Measurements from ENCODE around the gene TBPL2.

TBPL2 gene

DNA sequence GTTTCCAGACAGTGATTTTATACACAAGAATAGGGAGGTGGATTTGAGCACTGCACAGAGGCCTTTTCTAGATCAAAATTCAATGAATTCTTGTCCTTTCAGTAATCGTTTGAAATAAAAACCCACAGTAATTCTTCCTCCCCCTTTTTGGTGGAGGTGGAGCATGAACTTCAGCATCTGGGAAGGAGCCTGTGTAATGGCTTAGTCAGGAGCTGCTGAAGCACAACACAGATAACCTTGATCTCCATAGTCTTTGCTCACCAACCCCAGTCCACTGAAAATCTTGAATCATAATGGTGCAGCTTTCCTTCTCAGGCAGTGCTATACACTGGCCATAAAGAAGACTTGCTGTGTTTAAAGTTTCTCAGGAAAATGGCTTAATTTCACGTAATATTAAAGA, 6.4 kb upstream of the TBPL2 start:
- H3K27ac ChIP-seq: no peak overlapping the region
- H3K4me3 ChIP-seq: no peak overlapping the region
- no peaks in the 10 kb centered on the region for H3K9me3 ChIP-seq
- H3K27me3 ChIP-seq: no peaks in the 10 kb centered on the region
- peaks cover 20% of the 10 kb centered on the region for H3K4me1 ChIP-seq
- no peaks in the 10 kb centered on the region for H3K36me3 ChIP-seq
- no peak overlapping the region for H3K4me2 ChIP-seq
- H4K20me1 ChIP-seq: no peaks in the 10 kb centered on the region
- no peak for TF ChIP-seq Cebpa-rat (IDR thresholded peaks at IDR 0.05)
- H3K9ac ChIP-seq: no peak overlapping the region

DNA sequence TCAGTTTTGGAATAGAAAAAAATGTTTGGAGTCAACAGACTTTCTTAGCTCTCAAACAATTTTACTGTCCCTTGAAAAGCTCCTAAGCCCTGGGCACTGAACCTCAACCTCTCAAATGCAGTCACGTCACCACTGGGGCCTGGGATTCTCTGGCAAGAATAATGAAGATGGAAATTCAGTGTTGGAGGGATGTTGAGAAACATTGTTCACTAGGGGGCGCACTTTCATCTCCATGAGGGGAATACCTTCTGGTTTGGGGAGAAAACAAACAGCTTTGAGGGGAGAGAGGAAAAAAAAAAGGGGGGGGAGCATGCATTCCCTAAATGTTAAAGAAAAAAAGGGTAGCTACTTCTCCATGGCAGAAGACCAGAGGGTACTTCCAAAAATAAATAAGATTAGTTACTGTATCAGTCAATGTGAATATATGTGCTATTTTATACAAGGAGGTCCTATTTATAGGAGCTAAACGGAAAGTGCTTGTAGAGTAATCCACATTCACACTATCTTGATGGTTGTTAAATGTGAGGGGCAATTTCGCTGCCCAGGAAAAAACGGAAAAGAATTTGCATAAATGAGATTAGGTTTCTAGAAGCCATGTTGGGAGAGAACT, 5.8 kb upstream of the TBPL2 start:
- Histone ChIP-seq H3K4me1 (peaks cover 14% of the 10 kb centered on the region), H3K36me3 (no peaks in the 10 kb centered on the region), H3K4me3 (no peak overlapping the region), H3K9me3 (no peaks in the 10 kb centered on the region), H3K9ac (no peak overlapping the region), H3K4me2 (no peak overlapping the region), H3K27me3 (no peaks in the 10 kb centered on the region), H4K20me1 (no peaks in the 10 kb centered on the region), H3K27ac (no peak overlapping the region)
- no peak for TF ChIP-seq Cebpa-rat (IDR thresholded peaks at IDR 0.05)

DNA sequence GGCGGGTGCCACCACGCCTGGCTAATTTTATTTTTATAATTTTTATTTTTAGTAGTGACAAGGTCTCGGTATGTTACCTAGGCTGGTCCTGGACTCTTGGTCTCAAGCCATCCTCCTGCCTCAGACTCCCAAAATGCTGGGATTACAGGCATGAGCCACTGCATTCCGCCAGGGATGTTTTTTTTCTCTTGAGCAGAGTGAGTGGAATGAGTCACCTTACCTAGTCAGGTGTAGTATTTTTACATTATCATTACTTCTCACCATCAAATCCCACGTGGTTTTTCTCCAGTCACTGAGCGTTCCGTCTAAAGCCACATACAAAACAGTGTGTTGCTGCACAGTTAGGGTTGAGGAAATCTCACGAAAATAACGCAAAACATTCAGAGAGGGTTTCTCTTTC, 870 bp upstream of the TBPL2 start:
- Histone ChIP-seq H3K9me3 (no peaks in the 10 kb centered on the region), H3K4me3 (no peak overlapping the region), H3K27ac (no peak overlapping the region), H3K27me3 (no peaks in the 10 kb centered on the region), H3K4me1 (no peaks in the 10 kb centered on the region), H3K9ac (no peak overlapping the region), H3K36me3 (no peaks in the 10 kb centered on the region), H3K4me2 (no peak overlapping the region), H4K20me1 (no peaks in the 10 kb centered on the region)
- TF ChIP-seq Cebpa-rat (IDR thresholded peaks at IDR 0.05): no peak

DNA sequence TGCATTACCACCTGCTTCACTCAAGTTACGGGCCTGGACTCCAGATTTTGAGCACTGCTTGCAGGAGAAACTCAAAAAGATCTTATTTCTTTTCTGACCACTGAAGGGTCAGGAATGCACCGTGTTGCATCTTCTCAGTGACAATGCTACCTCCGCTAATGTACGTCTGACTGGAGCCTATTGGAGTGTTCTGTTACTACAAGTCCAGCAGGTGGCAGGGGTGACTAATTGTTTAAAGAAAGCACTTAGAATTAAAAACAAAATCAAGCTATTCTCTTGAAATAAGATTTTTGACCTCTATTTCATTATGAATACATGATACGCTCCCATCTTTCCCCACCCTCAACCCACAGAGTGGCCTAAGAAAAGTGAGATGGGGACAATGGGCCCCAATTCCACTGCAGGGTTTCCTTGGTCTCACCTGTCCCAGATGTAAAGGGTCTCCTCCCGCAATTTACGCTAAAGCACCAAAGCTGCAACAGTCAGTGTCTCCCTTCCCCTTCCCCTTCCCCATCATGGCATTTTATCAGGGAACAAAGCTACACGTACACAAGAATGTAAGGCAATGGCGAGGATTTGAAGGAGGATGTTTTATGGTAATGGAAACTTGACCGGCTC, 2.2 kb downstream of the TBPL2 start:
- H3K27me3 ChIP-seq: no peaks in the 10 kb centered on the region
- H3K9me3 ChIP-seq: no peaks in the 10 kb centered on the region
- TF ChIP-seq Cebpa-rat (IDR thresholded peaks at IDR 0.05): no peak
- no peak overlapping the region for H3K27ac ChIP-seq
- H3K4me1 ChIP-seq: peaks cover 9% of the 10 kb centered on the region
- no peaks in the 10 kb centered on the region for H4K20me1 ChIP-seq
- no peak overlapping the region for H3K9ac ChIP-seq
- H3K4me3 ChIP-seq: no peak overlapping the region
- no peaks in the 10 kb centered on the region for H3K36me3 ChIP-seq
- no peak overlapping the region for H3K4me2 ChIP-seq

DNA sequence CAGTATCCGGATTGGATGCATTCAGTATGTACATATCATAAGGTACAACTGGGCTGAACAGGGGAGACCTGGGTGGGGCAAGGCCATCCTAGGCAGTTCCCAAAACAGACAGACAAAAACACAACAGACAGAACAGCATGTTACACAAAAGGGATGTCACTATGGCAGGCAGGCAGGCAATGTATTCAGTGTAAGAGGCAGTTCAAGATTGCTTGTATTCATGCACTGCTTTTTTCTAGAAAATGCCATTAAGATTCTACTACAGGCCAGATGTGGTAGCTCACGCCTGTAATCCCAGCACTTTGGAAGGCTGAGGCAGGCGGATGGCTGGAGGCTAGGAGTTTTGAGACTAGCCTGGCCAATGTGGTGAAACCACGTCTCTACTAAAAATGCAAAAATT, 3.5 kb downstream of the TBPL2 start:
- H4K20me1 ChIP-seq: no peaks in the 10 kb centered on the region
- H3K27ac ChIP-seq: no peak overlapping the region
- H3K4me3 ChIP-seq: no peak overlapping the region
- H3K9me3 ChIP-seq: no peaks in the 10 kb centered on the region
- no peak overlapping the region for H3K4me2 ChIP-seq
- no peaks in the 10 kb centered on the region for H3K27me3 ChIP-seq
- TF ChIP-seq Cebpa-rat (IDR thresholded peaks at IDR 0.05): no peak
- no peak overlapping the region for H3K9ac ChIP-seq
- H3K36me3 ChIP-seq: no peaks in the 10 kb centered on the region
- peaks cover 9% of the 10 kb centered on the region for H3K4me1 ChIP-seq

DNA sequence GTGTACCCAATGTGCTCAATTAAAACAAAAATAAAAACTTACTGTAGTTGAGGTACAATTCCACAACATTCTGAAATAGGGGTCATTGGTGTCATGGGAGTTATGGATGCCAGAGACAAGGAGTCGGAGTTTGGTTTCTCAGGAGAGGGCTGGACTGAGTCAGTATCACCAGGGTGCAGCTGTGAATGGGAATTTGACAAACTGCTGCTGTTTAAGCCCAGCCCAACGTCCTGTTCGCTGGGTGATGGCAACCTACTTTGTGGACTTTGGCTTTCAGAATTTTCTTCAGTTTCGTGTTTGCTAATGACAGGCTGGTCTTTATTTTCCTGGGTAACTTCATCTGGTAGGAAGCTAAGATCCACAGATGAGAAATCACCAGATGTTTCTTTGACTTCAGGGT, 3.9 kb downstream of the TBPL2 start:
- H3K9ac ChIP-seq: no peak overlapping the region
- H3K27me3 ChIP-seq: no peaks in the 10 kb centered on the region
- no peak overlapping the region for H3K4me3 ChIP-seq
- H3K4me1 ChIP-seq: peaks cover 9% of the 10 kb centered on the region
- no peaks in the 10 kb centered on the region for H3K36me3 ChIP-seq
- no peak overlapping the region for H3K27ac ChIP-seq
- no peaks in the 10 kb centered on the region for H4K20me1 ChIP-seq
- TF ChIP-seq Cebpa-rat (IDR thresholded peaks at IDR 0.05): no peak
- no peak overlapping the region for H3K4me2 ChIP-seq
- H3K9me3 ChIP-seq: no peaks in the 10 kb centered on the region

DNA sequence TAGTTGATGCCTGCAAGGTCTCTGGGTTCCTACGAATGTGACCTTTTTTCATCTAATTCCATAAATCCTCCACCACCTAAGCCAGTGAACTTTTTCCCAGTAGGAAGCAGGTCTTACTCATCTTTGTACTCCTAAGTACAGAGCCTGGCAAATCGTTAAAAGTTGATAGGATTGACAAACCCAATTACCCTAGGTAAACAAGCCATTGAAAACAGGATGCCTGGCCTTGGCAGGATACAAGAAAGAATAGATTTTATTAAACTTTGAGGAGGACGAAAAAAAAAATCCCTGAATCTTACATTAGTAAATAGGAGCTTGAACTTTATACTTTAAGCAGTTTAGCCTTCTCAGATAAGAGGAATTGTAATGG, 5.6 kb downstream of the TBPL2 start:
- Histone ChIP-seq H3K9ac (no peak overlapping the region), H3K36me3 (no peaks in the 10 kb centered on the region), H3K4me3 (no peak overlapping the region), H3K9me3 (no peaks in the 10 kb centered on the region), H3K4me2 (no peak overlapping the region), H3K4me1 (peaks cover 9% of the 10 kb centered on the region), H3K27me3 (no peaks in the 10 kb centered on the region), H3K27ac (no peak overlapping the region), H4K20me1 (no peaks in the 10 kb centered on the region)
- TF ChIP-seq Cebpa-rat (IDR thresholded peaks at IDR 0.05): no peak

DNA sequence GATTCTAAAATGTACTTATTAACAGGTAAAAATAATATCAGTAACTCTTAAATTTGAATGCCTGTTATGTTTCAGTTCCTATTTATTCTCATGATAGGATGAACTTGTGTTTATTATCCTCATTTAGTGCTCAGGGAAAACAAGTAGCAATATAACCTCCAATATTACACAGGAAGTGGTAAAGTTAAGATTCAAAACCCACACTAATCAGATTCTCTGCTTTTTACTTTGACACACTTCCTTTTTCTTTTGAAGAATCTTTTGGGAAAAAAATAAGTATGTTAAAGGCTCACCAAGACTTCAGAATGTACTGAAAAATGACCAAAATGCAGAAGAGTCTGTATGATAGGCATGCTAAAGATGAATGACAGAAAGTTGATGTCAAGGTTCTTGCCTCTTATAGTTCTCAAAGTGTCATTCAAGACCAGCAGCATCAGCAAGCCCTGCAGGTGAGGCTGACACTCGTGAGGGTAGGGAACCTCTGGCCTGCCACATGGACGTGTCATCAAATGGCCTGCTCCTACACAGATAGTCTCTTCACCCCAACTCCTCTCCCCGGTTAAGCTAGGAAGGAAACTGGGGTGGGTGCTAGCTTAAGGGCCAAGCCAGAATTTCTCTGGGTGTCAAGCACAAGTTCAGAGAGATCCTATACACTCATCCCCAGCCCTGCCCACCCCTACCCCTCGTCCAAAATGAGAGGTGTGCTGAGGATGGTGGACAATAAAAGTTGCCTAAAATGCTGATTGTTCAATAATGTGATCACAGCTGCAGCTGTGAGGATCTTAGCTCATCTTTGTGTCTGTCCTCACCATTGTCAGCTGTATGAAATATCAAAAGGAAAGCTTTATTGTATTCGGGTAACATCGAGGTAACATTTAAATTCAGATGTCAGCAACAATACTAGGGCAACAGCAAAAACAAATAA, 6.3 kb downstream of the TBPL2 start:
- TF ChIP-seq Cebpa-rat (IDR thresholded peaks at IDR 0.05): no peak
- H3K4me2 ChIP-seq: peak overlapping the region; percentile 33

DNA sequence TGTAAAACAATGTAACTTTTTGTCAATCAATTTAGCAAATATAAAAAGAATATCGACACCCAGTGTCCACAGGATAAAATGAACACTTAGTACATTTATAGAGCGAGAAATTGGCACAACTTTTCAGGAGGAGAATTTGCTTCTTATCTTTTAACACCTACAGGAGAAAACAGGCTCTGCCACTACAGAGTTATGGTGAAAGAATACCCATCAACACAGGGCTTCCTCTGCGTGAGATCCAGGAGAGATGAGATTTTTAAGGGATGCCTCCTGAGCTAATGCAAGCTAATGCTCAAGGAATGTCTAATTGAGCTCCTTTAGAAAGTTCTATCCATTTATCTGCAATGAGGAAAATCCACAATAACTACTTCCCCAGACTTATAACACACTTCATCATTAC, 7.8 kb downstream of the TBPL2 start:
- Histone ChIP-seq H3K9me3 (no peaks in the 10 kb centered on the region), H3K4me3 (no peak overlapping the region), H3K9ac (no peak overlapping the region), H3K4me1 (peaks cover 9% of the 10 kb centered on the region), H3K4me2 (no peak overlapping the region), H3K27me3 (no peaks in the 10 kb centered on the region), H3K27ac (no peak overlapping the region), H3K36me3 (no peaks in the 10 kb centered on the region), H4K20me1 (no peaks in the 10 kb centered on the region)
- TF ChIP-seq Cebpa-rat (IDR thresholded peaks at IDR 0.05): no peak

More for the DNA sequence above, 6.3 kb downstream of the TBPL2 start:
- Histone ChIP-seq H3K36me3 (no peaks in the 10 kb centered on the region), H3K27ac (no peak overlapping the region), H4K20me1 (no peaks in the 10 kb centered on the region), H3K9ac (no peak overlapping the region), H3K27me3 (no peaks in the 10 kb centered on the region), H3K4me1 (peaks cover 9% of the 10 kb centered on the region), H3K4me3 (no peak overlapping the region), H3K9me3 (no peaks in the 10 kb centered on the region)

DNA sequence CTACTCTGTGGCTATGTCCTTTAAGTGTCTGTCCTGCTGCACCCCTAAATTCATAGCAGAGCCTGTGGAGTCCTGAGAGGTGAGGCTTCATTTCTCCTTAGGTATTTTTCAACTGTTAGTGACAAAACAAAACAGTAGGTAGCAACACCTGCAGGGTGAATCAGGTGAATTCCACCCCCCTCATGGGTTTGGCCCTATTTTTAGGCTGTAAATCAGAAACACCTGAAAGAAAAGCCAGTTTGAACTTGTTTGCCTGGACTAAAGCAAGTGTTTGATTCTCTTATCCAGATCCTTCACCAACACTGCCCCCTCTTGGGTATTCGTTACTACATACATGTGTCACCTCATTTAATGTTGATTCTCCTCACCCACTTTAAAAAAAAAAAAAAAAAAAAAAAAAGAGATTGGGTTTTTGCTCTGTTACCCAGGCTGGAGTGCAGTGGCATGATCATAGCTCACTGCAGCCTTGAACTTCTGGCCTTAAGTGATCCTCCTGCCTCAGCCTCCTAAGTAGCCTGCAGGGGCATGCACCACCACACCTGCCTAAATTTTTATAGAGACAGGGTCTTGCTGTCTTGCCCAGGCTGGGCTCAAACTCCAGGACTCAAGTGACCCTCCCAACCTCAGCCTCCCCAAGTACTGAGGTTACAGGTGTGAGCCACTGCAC, 10.3 kb downstream of the TBPL2 start:
- H3K9me3 ChIP-seq: no peaks in the 10 kb centered on the region
- no peak overlapping the region for H3K4me2 ChIP-seq
- H3K4me1 ChIP-seq: peaks cover 9% of the 10 kb centered on the region
- H3K27me3 ChIP-seq: no peaks in the 10 kb centered on the region
- H3K36me3 ChIP-seq: no peaks in the 10 kb centered on the region
- no peak overlapping the region for H3K27ac ChIP-seq
- no peak for TF ChIP-seq Cebpa-rat (IDR thresholded peaks at IDR 0.05)
- H4K20me1 ChIP-seq: no peaks in the 10 kb centered on the region
- H3K4me3 ChIP-seq: no peak overlapping the region
- H3K9ac ChIP-seq: no peak overlapping the region
